ENCODE results near the gene MACROD2.

MACROD2 gene

DNA sequence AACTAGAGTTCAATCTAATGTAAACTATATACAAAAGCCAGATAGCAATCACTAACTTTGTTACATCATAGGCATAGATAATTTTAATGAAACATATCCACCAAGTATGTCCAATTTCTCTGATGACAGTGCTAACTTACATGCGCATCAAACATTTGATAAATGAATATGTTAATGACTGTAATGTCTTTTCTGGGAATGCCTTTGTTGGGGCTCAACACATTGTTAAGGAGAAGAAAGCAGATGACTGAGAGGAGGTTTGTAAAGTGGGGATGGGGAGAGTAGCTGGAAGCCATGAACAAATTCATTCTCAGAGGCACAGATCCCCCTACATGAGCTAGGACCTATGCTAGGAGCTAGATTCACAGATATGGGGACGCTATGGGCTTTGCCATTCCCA lies 1627.9 kb downstream of the MACROD2 start:
- H3K9ac ChIP-seq (ENCODE audit: low read length) = no peak overlapping the region
- H2AFZ ChIP-seq (ENCODE audit: low read depth, low read length, severe bottlenecking) = no peak overlapping the region
- no peaks in the 10 kb centered on the region for H3F3A ChIP-seq (ENCODE audit: insufficient read depth)
- no peaks in the 10 kb centered on the region for H3K36me3 ChIP-seq (ENCODE audit: low read length)
- H4K20me1 ChIP-seq (ENCODE audit: low read depth, low read length) = no peaks in the 10 kb centered on the region
- H3K27ac ChIP-seq (ENCODE audit: low read depth, low read length) = no peak overlapping the region
- no peaks in the 10 kb centered on the region for H3K9me3 ChIP-seq (ENCODE audit: insufficient read depth, low read length)
- no peak for TF ChIP-seq EZH2phosphoT487 (conservative IDR thresholded peaks at IDR 0.05; ENCODE audit: low read length)
- no peak for TF ChIP-seq CTCF (IDR thresholded peaks at IDR 0.05; ENCODE audit: insufficient read depth, low read length, poor library complexity, severe bottlenecking)
- no peaks in the 10 kb centered on the region for H3K27me3 ChIP-seq (ENCODE audit: low read length)
- H3K9me2 ChIP-seq (replicated peaks; ENCODE audit: insufficient read depth, low read length) = no peaks in the 10 kb centered on the region
- H3K79me2 ChIP-seq (ENCODE audit: insufficient read depth, low read length) = no peaks in the 10 kb centered on the region
- no peak overlapping the region for H3K4me2 ChIP-seq (ENCODE audit: low read depth, low read length, poor library complexity, severe bottlenecking)
- H3K4me3 ChIP-seq (ENCODE audit: insufficient read depth, low read length, poor library complexity, severe bottlenecking) = no peak overlapping the region

- no peak overlapping the region for H3K9ac ChIP-seq (ENCODE audit: low read length)
- no peak overlapping the region for H3K27ac ChIP-seq (ENCODE audit: low read depth, low read length)
- H3K9me2 ChIP-seq (replicated peaks; ENCODE audit: insufficient read depth, low read length) = no peaks in the 10 kb centered on the region
- TF ChIP-seq CTCF (IDR thresholded peaks at IDR 0.05; ENCODE audit: insufficient read depth, low read length, poor library complexity, severe bottlenecking) (no peak), EZH2phosphoT487 (conservative IDR thresholded peaks at IDR 0.05; ENCODE audit: low read length) (no peak)
- H3K9me3 ChIP-seq (ENCODE audit: insufficient read depth, low read length) = no peaks in the 10 kb centered on the region
- H3F3A ChIP-seq (ENCODE audit: insufficient read depth) = no peaks in the 10 kb centered on the region
- no peaks in the 10 kb centered on the region for H3K36me3 ChIP-seq (ENCODE audit: low read length)
- H3K79me2 ChIP-seq (ENCODE audit: insufficient read depth, low read length) = no peaks in the 10 kb centered on the region
- H3K4me2 ChIP-seq (ENCODE audit: low read depth, low read length, poor library complexity, severe bottlenecking) = no peak overlapping the region
- no peak overlapping the region for H3K4me3 ChIP-seq (ENCODE audit: insufficient read depth, low read length, poor library complexity, severe bottlenecking)
- no peaks in the 10 kb centered on the region for H3K27me3 ChIP-seq (ENCODE audit: low read length)
- H4K20me1 ChIP-seq (ENCODE audit: low read depth, low read length) = no peaks in the 10 kb centered on the region
- H2AFZ ChIP-seq (ENCODE audit: low read depth, low read length, severe bottlenecking) = no peak overlapping the region
These were observed 1630.7 kb downstream of the MACROD2 start for GRCh38 chr20:15625981-15626380.

- H3K4me3 ChIP-seq (ENCODE audit: insufficient read depth, low read length, poor library complexity, severe bottlenecking) = no peak overlapping the region
- H3K79me2 ChIP-seq (ENCODE audit: insufficient read depth, low read length) = no peaks in the 10 kb centered on the region
- H3K36me3 ChIP-seq (ENCODE audit: low read length) = no peaks in the 10 kb centered on the region
- no peak overlapping the region for H3K9ac ChIP-seq (ENCODE audit: low read length)
- H3K27ac ChIP-seq (ENCODE audit: low read depth, low read length) = no peak overlapping the region
- H4K20me1 ChIP-seq (ENCODE audit: low read depth, low read length) = no peaks in the 10 kb centered on the region
- H3K9me2 ChIP-seq (replicated peaks; ENCODE audit: insufficient read depth, low read length) = no peaks in the 10 kb centered on the region
- H3K9me3 ChIP-seq (ENCODE audit: insufficient read depth, low read length) = no peaks in the 10 kb centered on the region
- TF ChIP-seq CTCF (IDR thresholded peaks at IDR 0.05; ENCODE audit: insufficient read depth, low read length, poor library complexity, severe bottlenecking) (no peak), EZH2phosphoT487 (conservative IDR thresholded peaks at IDR 0.05; ENCODE audit: low read length) (no peak)
- no peaks in the 10 kb centered on the region for H3K27me3 ChIP-seq (ENCODE audit: low read length)
- H2AFZ ChIP-seq (ENCODE audit: low read depth, low read length, severe bottlenecking) = no peak overlapping the region
- H3K4me2 ChIP-seq (ENCODE audit: low read depth, low read length, poor library complexity, severe bottlenecking) = no peak overlapping the region
- H3F3A ChIP-seq (ENCODE audit: insufficient read depth) = no peaks in the 10 kb centered on the region
These were observed 1631.8 kb downstream of the MACROD2 start for GRCh38 chr20:15627089-15627488.
